HG02973 (cell line): ENCODE data around the gene RIN3.
A peak's percentile ranks its signal among the peaks of the same experiment; 100 is the strongest.

Experiments
- ATAC-seq: cut with Tn5 transposase; IDR thresholded peaks from one replicate; pipeline ENCODE4 v1.9.1; 2021; ENCODE audit warnings: moderate library complexity; ENCODE audit not compliant: unreplicated experiment

Gene RIN3

GRCh38 chr14:92549859-92550230 is 36.3 kb downstream of the RIN3 start:
- ATAC-seq: no peak

- ATAC-seq: peak; percentile 84
These were observed 37.7 kb downstream of the RIN3 start for GRCh38 chr14:92551044-92551841.

GRCh38 chr14:92552066-92552465 is 38.5 kb downstream of the RIN3 start:
- no peak for ATAC-seq

GRCh38 chr14:92553438-92553837 is 39.9 kb downstream of the RIN3 start:
- no peak for ATAC-seq

- no peak for ATAC-seq
These were observed 42.0 kb downstream of the RIN3 start for GRCh38 chr14:92555465-92556111.

GRCh38 chr14:92556255-92556741 is 42.7 kb downstream of the RIN3 start:
- no peak for ATAC-seq

- no peak for ATAC-seq
These were observed 43.4 kb downstream of the RIN3 start for GRCh38 chr14:92556863-92557543.

GRCh38 chr14:92557544-92557912 is 43.9 kb downstream of the RIN3 start:
- ATAC-seq: no peak

GRCh38 chr14:92558319-92558718 is 44.7 kb downstream of the RIN3 start:
- ATAC-seq: no peak

- no peak for ATAC-seq
These were observed 45.9 kb downstream of the RIN3 start for GRCh38 chr14:92559486-92559885.

- no peak for ATAC-seq
These were observed 46.7 kb downstream of the RIN3 start for GRCh38 chr14:92560106-92560865.

- ATAC-seq: no peak
These were observed 48.4 kb downstream of the RIN3 start for GRCh38 chr14:92561906-92562479.

- peak; percentile 86 for ATAC-seq
These were observed 49.8 kb downstream of the RIN3 start for GRCh38 chr14:92563359-92563758.

GRCh38 chr14:92563765-92564285 is 50.2 kb downstream of the RIN3 start:
- ATAC-seq: no peak

- ATAC-seq: no peak
These were observed 50.9 kb downstream of the RIN3 start for GRCh38 chr14:92564344-92565039.

- ATAC-seq: no peak
These were observed 51.6 kb downstream of the RIN3 start for GRCh38 chr14:92565040-92565717.

- no peak for ATAC-seq
These were observed 52.1 kb downstream of the RIN3 start for GRCh38 chr14:92565718-92566115.

- no peak for ATAC-seq
These were observed 53.7 kb downstream of the RIN3 start for GRCh38 chr14:92567173-92567725.
